GM19324 (cell line): ENCODE data around the gene PDE6A.

ENCODE experiments used
- ATAC-seq: cut with Tn5 transposase; IDR thresholded peaks from one replicate; pipeline ENCODE4 v1.9.1; 2021; ENCODE audit warnings: mild to moderate bottlenecking, moderate library complexity; ENCODE audit not compliant: unreplicated experiment, low FRiP score

The PDE6A gene

GRCh38 chr5:149841851-149842793 is 102.5 kb downstream of the PDE6A start:
- ATAC-seq: no peak

DNA sequence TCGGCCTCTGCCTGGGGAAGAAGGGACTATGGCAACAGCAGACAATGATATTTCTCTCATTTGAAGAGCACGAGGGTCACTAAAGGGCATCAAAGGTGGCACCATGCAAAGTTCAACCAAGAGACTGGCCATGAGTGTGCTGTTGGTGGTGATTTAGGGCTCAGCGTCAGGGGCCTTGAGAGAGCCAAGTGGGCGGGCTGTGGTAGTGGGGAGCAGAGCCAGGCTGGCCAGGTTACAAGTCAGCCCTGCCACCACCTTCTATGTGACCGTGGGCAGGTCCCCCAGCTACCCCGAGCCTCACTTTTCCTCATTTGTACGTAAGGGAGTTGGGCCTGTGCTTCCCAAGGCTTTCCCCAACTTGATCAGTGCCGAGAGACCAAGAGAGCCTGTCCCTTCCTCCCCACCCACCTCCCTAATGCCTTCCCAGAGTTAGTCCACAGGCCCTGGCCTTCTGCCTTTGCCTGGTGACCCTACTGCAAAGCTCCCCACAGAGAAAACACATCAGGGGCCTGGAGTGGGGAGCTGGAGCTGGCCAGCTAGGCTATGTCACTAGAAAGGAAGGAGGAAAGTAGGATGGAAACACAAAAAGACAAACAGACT is 104.3 kb downstream of the PDE6A start:
- no peak for ATAC-seq

DNA sequence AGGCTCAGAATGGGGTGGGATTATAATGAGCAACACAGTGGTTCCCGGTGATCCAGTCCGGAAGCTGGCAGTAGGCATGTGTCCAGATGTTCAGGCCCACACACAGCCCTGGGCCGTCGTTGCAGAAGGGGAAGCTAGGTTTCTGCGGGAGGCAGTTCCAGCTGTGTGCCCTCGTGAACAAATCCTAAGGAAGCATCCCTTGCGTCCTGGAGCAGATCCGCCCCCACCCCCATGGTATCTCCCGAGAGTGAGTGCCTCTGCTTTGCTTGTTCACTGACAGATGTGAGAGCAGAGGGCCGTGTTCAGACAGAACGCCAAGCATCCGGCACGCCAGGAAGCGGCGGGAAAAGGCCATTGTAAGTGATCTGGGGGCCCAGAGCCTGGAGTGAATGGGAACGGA is 104.8 kb downstream of the PDE6A start:
- no peak for ATAC-seq

DNA sequence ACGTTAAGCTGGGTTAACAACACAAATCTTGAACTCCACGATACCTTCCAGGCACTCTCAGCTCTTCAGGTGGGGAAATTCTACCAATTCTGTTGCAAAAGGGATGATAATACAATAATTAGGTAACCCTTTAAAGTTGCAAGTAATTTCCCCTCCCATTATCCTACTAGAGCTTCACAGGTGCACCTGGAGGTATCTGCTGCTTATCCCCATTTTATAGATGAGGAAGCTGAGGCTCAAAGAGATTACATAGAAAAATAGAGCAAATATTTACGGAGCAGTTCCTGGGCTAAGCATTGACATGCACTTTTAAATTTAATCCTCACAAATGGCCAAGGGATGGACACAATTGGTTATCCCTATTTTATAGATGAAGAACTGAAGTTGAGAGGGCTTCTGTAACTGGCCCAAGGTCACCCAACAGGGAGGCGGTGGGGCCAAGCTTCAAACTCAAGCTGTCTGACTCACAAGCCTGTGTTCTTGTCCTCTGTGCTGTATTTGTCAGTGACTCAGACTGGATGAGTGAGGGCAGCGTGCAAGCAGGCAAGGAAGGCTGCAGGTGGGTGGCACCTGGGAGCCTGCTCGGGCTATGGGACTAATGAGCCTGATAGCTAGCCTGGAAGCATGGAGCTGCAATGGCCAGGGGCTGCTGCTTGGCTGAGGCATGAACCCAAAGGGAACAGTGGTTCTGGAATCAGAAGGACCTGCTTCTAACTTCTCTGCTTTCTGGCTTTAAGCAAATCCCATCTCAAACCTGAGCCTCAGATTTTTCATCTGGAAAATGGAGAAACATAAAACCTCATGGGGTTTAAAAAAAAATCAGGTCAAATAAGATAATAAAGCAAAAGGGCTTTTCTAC is 105.5 kb downstream of the PDE6A start:
- ATAC-seq: no peak

DNA sequence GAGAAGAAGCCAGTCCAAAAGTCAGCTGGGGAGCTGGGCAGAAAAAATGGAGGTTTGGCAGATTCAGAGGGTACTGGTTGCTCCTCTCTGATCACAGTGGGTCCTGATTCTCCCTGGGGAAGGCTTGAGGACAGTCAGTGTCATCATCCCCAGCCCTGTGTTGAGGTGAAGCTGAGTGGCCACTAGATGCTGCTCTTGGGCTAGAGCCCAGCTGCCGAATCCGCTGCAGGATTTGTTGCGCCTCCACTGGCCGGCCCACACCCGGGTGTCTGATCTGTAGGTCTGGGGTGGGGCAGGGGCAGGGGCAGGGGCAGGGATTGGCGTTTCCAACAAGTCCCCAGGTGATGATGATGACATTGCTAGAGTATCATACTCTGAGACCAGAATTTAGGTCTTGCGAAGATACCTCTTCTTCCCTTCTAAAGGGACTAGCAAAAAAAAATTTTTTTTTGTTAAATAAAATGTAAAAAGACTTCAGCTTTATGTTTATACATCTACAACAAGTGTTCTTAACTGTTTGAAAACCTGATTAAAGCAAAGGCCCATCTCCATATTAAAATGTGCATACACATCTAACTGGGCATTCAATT is 106.8 kb downstream of the PDE6A start:
- ATAC-seq: no peak

DNA sequence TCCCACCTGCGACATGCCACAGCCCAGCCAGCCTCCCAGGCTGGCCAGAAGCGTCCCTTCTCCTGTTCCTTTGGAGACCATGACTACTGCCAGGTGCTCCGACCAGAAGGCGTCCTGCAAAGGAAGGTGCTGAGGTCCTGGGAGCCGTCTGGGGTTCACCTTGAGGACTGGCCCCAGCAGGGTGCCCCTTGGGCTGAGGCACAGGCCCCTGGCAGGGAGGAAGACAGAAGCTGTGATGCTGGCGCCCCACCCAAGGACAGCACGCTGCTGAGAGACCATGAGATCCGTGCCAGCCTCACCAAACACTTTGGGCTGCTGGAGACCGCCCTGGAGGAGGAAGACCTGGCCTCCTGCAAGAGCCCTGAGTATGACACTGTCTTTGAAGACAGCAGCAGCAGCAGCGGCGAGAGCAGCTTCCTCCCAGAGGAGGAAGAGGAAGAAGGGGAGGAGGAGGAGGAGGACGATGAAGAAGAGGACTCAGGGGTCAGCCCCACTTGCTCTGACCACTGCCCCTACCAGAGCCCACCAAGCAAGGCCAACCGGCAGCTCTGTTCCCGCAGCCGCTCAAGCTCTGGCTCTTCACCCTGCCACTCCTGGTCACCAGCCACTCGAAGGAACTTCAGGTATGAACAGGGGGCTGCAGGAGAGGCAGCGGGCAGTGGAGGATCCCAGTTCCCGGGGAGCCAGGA is 108.0 kb downstream of the PDE6A start:
- ATAC-seq: no peak

GRCh38 chr5:149834246-149834855 is 110.2 kb downstream of the PDE6A start:
- ATAC-seq: no peak

- no peak for ATAC-seq
These were observed 111.3 kb downstream of the PDE6A start for GRCh38 chr5:149833116-149833827.

DNA sequence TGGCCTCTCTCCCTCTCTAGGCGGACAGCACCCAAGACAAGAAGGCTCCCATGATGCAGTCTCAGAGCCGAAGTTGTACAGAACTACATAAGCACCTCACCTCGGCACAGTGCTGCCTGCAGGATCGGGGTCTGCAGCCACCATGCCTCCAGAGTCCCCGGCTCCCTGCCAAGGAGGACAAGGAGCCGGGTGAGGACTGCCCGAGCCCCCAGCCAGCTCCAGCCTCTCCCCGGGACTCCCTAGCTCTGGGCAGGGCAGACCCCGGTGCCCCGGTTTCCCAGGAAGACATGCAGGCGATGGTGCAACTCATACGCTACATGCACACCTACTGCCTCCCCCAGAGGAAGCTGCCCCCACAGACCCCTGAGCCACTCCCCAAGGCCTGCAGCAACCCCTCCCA is 112.0 kb downstream of the PDE6A start:
- ATAC-seq: no peak

- peak; percentile 57 for ATAC-seq
These were observed 113.1 kb downstream of the PDE6A start for GRCh38 chr5:149831492-149831891.

- ATAC-seq: no peak
These were observed 114.0 kb downstream of the PDE6A start for GRCh38 chr5:149830579-149830978.

DNA sequence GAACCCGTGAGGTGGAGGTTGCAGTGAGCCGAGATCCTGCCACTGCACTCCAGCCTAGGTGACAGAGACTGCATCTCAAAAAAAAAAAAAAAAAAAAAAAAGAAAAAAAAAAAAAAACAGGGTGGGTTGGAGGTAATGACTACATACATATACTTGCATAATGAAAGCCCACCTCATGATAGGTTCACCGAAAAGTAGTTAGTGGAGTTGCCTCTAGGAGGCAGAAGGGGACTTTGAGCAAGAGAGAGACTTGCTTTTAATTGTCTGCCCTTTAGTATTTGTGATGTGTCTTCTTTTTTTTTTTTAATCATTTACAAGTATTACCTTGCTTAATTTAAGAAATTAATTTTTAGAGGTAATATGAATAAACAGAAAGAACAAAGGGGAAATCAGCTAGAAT is 114.6 kb downstream of the PDE6A start:
- ATAC-seq: no peak

DNA sequence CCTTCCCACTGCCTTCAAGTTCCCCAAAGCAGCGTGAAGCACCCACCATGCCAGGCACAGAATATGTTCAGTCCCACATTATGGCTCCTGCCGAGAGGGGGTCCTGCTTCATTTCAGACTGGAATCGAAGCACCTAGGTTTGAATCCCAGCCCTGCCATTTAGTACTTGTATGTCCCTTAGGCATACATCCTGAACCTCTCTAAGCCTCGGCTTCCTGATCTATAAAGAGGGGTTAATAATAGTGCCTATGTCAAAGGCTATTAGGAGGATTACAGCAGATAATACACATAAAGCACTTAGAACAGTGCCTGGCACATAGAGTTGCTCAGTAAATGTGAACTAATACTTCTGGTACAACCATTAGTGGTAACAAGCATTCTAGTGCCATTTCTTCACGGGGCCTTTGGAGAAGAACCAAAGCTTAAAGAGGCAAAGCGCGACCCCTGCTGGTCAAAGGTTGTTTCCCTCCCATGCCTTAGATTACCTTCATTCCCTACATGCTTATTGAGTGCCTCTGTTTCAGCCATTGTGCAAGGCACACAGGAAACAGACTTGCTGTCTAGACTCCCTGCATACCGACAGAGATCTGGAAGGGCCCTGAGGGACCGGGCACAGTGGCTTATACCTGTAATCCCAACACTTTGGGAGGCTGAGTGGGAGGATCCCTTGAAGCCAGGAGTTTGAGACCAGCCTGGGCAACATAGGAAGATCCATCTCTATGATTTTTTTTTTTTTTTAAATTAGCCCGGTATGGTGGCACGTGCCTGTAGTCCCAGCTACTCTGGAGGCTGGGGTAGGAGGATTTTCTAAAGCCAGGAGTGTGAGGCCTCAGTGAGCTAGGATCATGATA is 116.2 kb downstream of the PDE6A start:
- ATAC-seq: no peak

- no peak for ATAC-seq
These were observed 117.0 kb downstream of the PDE6A start for GRCh38 chr5:149827546-149827945.

DNA sequence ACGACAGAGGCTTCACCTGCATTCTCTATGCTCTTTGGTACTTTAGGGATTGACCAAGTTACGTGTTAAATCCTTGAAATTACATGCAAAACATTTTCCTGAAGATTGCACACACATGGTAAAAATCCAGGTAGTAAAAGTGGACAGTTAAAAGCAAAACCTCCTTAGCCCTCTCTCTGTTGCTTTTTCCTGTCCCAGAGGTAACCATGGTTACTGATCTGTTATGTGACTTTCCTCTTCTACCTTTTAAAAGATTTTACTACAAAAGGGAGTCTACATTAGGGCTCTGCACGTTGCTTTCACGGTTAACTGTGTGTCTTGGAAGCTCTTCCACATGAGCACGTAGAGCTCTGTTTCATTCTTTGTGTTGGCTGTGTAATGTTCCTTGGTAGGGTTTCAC is 117.5 kb downstream of the PDE6A start:
- no peak for ATAC-seq

DNA sequence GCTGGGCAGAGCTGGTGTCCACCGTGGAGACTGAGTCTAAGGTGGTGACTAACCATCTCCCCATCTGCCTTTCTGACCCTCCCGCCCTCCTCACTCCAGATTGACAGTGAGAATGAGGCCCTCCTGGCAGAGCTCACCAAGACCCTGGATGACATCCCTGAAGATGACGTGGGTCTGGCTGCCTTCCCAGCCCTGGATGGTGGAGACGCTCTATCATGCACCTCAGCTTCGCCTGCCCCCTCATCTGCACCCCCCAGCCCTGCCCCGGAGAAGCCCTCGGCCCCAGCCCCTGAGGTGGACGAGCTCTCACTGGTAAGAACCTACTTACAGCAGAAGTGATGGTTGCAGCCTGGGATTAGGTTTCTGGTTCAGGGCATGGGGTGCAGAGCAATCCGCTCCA is 118.0 kb downstream of the PDE6A start:
- no peak for ATAC-seq

DNA sequence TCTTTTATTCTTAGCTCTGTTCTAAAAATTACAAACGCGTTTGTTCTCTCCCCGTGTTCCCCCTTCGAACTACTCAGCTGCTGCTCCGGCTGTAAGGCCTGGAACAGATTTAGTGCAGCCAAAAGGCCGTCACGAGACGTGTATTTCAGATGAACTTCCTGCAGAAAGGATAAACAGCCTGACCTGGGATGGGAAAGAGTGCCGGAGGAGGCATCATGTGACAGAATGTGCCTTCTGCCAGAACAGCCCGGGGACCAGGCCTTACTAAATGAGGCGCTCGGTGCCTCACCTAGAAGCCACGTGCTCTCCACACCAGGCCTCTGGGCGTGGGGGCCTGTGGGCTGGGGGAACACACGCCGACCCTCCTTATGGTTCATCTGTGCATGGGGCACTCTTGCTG is 119.7 kb downstream of the PDE6A start:
- no peak for ATAC-seq

- ATAC-seq: no peak
These were observed 120.5 kb downstream of the PDE6A start for GRCh38 chr5:149824120-149824519.
